Endothelial cell of umbilical vein (primary cell): Measurements from ENCODE around the gene EOLA1.
"Not testable (repeated sequence)": the region's sequence is repeated elsewhere in the genome, so short reads cannot be mapped to it uniquely, and the experiment has no call there.

ENCODE experiments used
- EZH2 ChIP-seq: IDR thresholded peaks from 2 replicates; pipeline ENCODE4 v1.6.1; 2012; ENCODE audit warnings: borderline replicate concordance, low read depth, mild to moderate bottlenecking, moderate library complexity, low read length, inconsistent platforms; ENCODE audit not compliant: severe bottlenecking
- FOS ChIP-seq: IDR thresholded peaks from 2 replicates; pipeline ENCODE4 v1.6.1; 2011; ENCODE audit warnings: mild to moderate bottlenecking, low read length, moderate library complexity, borderline replicate concordance; ENCODE audit not compliant: insufficient read depth
- GATA2 ChIP-seq: IDR thresholded peaks from 2 replicates; pipeline ENCODE4 v1.7.0; 2011; ENCODE audit warnings: low read depth, mild to moderate bottlenecking, moderate library complexity, mixed read lengths, low read length; ENCODE audit not compliant: insufficient read length, insufficient read depth
- JUN ChIP-seq: IDR thresholded peaks from 2 replicates; pipeline ENCODE4 v1.6.1; 2011; ENCODE audit warnings: borderline replicate concordance, low read depth; ENCODE audit not compliant: insufficient read length, insufficient read depth
- POLR2A ChIP-seq: IDR thresholded peaks from 2 replicates; pipeline ENCODE4 v1.6.1; 2012; ENCODE audit warnings: low read depth, mild to moderate bottlenecking, control low read depth, low read length
- POLR2AphosphoS5 ChIP-seq: IDR thresholded peaks from 2 replicates; pipeline ENCODE4 v1.6.1; 2012; ENCODE audit warnings: low read depth, mild to moderate bottlenecking, control low read depth, low read length, moderate library complexity; ENCODE audit not compliant: insufficient read depth
- TF ChIP-seq, protein P1 (sequence below), 2 donors: IDR thresholded peaks; 1 replicate in 1 of 2; 2 replicates in 1 of 2; pipeline ENCODE4 v1.5.1; 2011; ENCODE audit warnings: low read length in 2 of 2, mild to moderate bottlenecking in 2 of 2, moderate library complexity in 2 of 2, control low read depth in 1 of 2, inconsistent platforms in 1 of 2, low read depth in 1 of 2; ENCODE audit not compliant: insufficient read depth in 1 of 2; ENCODE audit errors: extremely low read depth in 1 of 2
- TF ChIP-seq, protein P2 (sequence below): IDR thresholded peaks from 2 replicates; pipeline ENCODE4 v1.6.1; 2011; ENCODE audit not compliant: insufficient read depth, insufficient read length

DNA sequence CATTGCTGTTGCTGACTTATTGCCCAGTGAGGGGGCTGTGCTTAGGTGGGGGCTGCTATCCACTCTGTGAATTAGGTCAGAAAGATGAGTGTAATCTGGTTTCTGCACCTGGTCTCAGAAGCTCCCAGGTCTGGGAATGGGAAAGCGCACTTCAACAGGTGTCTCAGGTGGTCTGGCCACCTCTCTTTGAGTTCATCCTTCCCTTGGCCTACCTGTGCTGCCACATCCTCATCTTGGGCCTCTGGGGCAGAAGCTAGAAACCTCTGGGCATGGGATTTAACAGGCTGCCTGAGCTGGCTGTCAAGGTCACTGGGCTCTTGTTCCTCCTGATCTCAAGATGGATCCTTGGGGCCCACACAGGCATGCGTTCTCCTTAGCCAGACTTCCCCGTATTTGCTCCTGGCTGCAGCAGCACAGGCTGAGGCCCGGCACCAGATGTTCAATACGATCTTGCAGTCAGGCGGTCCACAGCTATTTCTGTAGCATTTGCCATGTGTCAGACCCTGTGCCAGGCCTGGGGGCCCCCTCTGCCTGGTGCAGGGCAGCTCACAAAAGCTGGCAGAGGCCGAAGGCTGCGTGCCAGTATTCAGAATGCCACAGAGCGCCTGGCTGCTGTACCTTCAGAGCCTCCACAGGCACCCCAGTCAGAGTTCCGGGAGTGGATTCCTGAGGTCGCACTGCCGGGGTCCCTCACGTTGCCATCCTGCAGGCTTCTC is 14.3 kb upstream of the EOLA1 start:
- not testable (repeated sequence) for TF ChIP-seq EZH2, POLR2AphosphoS5, POLR2A, FOS, GATA2, JUN
- TF ChIP-seq, protein P1, sequence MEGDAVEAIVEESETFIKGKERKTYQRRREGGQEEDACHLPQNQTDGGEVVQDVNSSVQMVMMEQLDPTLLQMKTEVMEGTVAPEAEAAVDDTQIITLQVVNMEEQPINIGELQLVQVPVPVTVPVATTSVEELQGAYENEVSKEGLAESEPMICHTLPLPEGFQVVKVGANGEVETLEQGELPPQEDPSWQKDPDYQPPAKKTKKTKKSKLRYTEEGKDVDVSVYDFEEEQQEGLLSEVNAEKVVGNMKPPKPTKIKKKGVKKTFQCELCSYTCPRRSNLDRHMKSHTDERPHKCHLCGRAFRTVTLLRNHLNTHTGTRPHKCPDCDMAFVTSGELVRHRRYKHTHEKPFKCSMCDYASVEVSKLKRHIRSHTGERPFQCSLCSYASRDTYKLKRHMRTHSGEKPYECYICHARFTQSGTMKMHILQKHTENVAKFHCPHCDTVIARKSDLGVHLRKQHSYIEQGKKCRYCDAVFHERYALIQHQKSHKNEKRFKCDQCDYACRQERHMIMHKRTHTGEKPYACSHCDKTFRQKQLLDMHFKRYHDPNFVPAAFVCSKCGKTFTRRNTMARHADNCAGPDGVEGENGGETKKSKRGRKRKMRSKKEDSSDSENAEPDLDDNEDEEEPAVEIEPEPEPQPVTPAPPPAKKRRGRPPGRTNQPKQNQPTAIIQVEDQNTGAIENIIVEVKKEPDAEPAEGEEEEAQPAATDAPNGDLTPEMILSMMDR (IDR thresholded peaks at IDR 0.05; ENCODE audit: extremely low read depth in 1 of 2, insufficient read depth in 1 of 2, low read depth in 1 of 2, low read length in 2 of 2): not testable (repeated sequence)
- TF ChIP-seq, protein P2, sequence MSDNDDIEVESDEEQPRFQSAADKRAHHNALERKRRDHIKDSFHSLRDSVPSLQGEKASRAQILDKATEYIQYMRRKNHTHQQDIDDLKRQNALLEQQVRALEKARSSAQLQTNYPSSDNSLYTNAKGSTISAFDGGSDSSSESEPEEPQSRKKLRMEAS: not testable (repeated sequence)
